Mammary microvascular endothelial cell (primary cell): ENCODE results near the gene TBC1D24. TPM values are rescaled to one million over a fixed set of nuclear protein-coding genes. Genes with fewer than 3 reads are reported as not detected.

Experiments used
- total RNA-seq: library from RNA; depleted of rRNA; stranded (reverse); fragments of >200 nt; gene quantifications from 2 replicates; pipeline ENCODE4 v1.2.3, GENCODE V29; 2015

The TBC1D24 gene
- total RNA-seq: 11.6 and 12.3 TPM in 2 replicates

DNA sequence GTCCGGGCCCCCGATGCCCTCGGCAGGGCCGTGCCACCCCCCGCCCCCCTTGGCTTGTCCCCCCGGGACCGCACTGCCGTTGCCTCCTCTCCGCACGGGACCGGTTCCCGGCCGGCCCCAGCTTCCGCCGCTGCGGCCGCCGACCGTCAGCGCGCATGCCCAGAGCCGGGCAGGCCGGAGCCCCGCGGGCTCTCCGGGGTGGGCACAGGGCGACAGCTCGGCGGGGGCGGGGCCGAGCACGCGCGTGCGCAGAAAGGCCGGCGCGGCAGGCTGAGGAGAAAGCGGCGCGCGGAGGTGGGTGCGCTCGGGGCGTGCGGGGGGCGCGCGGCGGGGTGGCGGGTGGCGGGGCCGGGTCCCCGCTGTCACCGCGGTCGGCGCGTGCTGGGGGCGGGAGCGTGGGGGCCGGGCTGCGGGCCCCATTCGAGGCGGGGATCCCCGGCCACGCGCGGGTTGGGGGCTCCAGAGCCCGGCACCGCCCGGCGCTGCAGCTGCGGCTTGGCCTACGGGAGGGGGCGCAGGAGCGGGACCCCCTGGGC lies at the start of gene TBC1D24:
Gene TBC1D24, plus strand, starts transcription at position 251 of the 536 bp plus-strand sequence. CDS start 21,022 bp downstream, outside the sequence.

DNA sequence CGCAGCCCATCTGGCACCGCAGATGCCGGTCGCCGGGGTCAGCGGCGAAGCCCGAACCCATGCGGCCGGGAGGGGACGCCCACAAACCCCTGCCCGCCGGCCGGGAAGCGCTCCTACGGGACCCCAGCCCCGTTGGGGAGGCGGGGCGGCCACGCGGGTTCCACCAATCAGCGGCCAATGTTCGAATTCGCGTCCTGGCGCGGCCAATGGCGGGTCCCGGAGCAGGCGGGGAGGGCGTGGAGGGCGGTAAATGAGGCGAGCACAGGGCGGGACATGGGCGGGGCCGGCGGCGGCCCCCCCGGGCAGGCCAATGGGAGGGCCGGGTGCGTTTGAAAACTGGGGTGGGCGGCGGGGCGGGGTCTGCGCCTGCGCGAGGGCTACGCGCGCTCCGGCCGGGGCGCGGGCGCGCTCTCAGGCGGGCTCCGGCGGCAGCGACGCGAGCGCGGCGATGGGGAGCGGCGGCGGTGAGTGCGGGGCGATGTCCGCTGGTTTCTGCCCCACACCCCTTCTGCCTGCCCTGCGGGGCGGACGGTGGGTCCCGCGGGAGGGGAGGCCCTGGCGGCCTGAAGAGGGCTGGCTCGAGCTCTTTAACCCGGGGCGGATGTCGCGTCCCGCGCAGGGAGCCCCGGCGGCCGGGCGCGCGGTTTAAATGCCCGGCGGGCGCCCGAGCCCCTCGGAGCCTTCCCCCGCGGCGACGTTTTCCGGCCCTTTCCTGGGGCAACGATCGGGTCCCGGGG lies 45.7 kb upstream of the TBC1D24 start, which contains the start of gene CCNF:
Gene CCNF, plus strand, starts transcription at position 414 of the 737 bp plus-strand sequence. Its CDS starts 35 bp downstream, at position 449.

DNA sequence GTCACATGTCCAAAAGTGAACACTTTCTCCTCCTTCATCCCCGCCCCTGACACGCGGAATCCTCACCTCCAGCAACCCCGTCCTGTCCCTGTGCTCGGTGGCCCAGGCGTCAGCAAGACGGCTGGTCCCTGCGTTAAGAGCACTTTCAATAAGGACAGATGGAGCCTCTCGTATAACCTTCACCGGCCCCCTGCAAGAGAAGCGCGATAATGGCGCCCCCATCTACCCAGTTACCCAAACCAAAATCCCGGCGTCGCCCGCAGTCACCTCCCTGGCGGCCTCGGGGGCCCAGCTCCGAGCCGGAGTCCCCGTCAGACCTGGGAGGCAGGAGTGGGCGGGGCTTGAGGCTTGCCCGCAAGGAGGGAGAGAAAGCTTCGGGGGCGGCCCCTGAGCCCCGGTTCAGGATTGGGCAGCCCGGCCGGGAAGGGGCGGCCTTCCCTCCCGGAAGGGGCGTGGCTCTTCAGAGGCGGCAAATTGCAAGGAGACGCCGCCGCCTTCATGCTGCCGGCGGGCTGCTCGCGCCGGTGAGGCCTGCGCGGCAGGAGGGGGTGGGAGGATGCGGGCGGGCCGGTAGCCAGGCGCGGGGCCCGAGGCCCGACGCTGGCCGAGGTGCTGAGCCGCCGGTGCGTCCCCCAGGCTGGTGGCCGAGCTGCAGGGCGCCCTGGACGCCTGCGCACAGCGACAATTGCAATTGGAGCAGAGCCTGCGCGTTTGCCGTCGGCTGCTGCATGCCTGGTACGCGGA lies 15.1 kb upstream of the TBC1D24 start, which contains the start of gene TEDC2:
Gene TEDC2, plus strand, starts transcription at position 463 of the 744 bp plus-strand sequence. Its CDS starts 36 bp downstream, at position 499.

DNA sequence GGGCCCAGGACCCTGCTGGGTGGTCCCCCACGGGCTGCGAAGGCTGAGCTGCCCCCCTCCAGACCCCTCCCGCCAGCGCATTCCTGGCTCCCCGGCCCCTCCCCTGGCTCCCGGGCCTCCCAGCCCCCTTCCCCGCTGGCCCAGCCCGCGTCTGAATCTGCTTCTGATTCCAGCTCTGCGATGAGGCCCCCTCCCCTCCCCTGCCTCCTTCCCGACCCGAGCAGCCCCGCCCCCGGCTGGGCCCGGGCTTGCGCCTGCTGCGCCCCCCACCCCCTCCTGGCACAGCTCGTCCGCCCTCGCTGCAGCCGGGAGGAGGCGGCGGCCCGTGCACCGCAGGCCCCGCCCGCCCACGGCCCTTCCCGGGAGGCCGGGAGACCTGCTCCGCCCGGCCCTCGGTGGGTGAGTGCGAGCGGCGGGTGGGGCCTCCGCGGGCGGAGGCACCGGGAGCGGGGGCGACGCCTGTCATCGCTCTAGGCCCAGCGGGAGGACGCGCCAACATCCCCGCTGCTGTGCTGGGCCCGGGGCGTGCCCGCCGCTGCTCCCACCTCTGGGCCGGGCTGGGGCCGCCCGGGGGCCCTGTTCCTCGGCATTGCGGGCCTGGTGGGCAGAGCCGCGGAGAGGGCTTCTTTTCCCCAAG lies 3.8 kb upstream of the TBC1D24 start, which contains the start of gene NTN3:
Gene NTN3, plus strand, starts transcription at position 282 of the 637 bp plus-strand sequence. CDS start 405 bp downstream, outside the sequence.

DNA sequence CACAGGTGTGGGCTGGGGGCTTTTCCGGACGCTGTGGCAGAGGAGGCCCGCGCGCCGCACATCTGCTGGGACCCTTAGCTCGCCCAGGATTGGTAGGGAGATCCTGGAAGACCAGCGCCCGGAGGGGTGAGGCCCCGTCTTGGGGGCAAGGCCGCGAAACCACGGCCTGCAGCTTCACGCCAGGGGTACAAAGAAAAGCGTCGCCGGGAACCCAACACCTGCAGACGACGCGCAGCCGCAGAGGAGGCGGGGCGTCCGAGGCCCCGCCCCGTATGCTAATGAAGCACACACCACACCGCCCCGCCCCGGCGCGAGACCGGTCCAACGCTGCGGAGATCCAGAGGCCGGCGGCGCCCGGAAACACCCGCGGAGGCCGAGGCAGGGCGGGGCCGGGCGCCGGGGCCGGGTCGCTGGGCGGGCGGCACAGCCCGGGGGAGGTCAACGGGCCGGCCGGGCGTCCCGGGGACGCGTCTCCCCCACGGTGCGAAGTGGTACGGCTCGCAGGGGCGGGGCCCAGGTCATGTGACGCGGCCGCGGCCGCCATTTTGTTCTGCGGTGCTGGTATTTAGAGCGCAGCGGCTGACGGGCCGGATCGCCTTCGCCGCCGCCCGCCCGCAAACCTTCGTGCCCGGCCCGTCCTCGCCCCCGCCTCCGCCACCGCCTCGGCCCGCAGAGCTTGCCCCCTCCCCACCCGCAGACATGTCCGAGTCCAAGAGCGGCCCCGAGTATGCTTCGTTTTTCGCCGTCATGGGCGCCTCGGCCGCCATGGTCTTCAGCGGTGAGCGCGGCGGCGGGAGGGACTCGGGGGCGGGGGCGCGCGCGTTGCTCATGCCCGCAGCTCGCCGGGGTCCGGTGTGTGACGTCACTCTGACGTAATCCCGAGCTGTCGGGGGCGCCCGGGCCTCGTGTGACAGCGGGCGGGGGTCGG lies 38.7 kb downstream of the TBC1D24 start, which contains the start of gene ATP6V0C:
Gene ATP6V0C, plus strand, starts transcription at position 548 of the 928 bp plus-strand sequence. Its CDS starts 152 bp downstream, at position 700.

DNA sequence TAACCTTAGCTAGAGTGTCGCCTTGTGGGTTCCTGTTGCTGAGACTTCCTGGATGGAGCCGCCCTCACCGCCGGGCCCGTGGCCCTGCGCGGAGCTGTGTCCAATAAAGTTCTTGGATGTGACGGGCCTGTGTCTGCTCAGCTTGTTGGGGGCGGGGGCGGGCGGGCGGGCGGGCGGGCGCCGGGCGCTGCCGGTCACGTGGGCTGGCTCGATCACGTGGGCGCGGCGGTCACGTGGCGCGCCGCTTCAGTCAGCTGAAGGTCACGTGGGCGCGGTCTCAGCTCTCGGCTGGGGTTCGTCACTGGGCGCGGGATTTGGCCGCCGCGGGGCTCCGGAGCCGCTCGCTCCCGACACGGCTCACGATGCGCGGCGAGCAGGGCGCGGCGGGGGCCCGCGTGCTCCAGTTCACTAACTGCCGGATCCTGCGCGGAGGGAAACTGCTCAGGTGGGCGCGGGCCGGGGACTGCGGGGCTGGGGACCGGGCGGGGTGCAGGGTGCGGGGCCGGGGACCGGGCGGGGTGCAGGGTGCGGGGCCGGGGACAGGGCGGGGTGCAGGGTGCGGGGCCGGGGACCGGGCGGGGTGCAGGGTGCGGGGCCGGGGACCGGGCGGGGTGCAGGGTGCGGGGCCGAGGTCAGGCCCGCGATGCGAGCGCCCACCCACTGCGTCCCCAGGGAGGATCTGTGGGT lies 45.3 kb downstream of the TBC1D24 start, which contains the start of gene AMDHD2:
Gene AMDHD2, plus strand, starts transcription at position 275 of the 687 bp plus-strand sequence. Its CDS starts 88 bp downstream, at position 363.

DNA sequence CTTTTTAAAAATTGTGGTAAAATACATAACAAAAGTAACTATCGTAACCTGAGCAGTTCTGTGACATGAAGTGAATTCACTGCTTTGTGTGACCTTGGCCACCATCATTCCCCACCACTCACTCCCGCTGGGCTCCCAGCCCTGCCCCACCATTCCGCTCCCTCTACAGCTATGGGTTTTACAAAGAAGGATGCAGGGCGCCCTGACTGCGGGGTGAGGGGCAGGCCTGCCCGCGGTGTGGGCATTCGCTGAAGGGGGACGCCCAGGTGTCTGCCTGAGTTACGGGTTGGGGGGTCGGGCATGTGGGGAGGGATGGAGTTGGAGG lies 56.4 kb downstream of the TBC1D24 start, which contains the start of gene CEMP1:
Gene CEMP1, minus strand, starts transcription at position 38 of the 325 bp plus-strand sequence. CDS start 335 bp downstream, outside the sequence.

DNA sequence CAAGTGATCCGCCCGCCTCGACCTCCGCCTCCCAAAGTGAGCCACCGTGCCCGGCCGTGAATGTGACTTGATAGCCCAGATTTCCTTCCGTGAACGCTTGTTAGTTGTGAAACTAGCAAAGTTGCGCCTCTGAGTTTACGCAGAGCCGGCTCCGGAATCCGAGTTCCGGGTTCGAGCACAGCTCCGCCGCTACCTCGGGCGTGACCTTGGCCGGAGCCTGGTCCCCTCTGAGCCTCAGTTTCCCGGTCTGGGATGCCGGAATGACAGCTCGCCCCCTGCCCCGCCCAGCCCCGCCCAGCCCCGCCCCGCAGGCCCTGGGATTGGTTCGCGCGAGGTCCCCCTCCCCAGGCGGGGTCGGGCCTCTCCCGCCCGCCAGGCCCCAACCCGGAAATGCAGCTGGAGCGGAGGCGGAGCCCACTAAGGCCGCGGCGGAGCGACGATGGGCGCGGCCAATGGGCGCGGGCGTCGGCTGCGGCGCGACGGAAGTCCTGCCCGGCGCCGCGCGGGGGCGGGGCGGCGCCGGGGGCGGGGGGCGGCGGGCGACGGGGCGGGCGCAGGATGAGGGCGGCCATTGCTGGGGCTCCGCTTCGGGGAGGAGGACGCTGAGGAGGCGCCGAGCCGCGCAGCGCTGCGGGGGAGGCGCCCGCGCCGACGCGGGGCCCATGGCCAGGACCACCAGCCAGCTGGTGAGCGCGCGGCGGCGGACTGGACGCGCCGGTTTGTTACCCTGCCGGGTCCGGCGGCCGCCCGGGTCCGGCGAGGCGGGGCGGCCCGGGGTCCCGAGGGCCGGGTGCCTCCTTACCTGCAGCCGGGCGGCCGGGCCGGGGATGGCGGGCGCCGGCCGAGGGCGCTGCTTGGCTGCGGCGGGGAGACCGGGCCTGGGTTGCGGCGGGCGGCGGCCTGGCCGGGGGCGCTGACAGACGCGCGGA lies 62.8 kb downstream of the TBC1D24 start, which contains the start of gene PDPK1:
Gene PDPK1, plus strand, starts transcription at position 571 of the 929 bp plus-strand sequence. Its CDS starts 92 bp downstream, at position 663.

Other genes starting within 250 kb of the TBC1D24 start
- gene DNASE1L2, start 238.7 kb upstream of the TBC1D24 start, total RNA-seq: not detected in 2 replicates
- 46.1 and 49.1 TPM in 2 replicates for gene ECI1, start 223.5 kb upstream of the TBC1D24 start, total RNA-seq
- 164 and 180 TPM in 2 replicates for gene RNPS1, start 207.0 kb upstream of the TBC1D24 start, total RNA-seq
- 24.0 and 27.6 TPM in 2 replicates for gene ABCA3, start 134.4 kb upstream of the TBC1D24 start, total RNA-seq
- gene CCNF, start 45.7 kb upstream of the TBC1D24 start, total RNA-seq: 38.6 and 41.2 TPM in 2 replicates
- gene TEDC2, start 15.0 kb upstream of the TBC1D24 start, total RNA-seq: 14.5 and 18.1 TPM in 2 replicates
- gene NTN3, start 3.8 kb upstream of the TBC1D24 start, total RNA-seq: 0.15 TPM in 1 of 2 replicates, not detected in the other
- 44.0 and 57.0 TPM in 2 replicates for gene ATP6V0C, start 38.8 kb downstream of the TBC1D24 start, total RNA-seq
- 63.3 and 76.6 TPM in 2 replicates for gene AMDHD2, start 45.2 kb downstream of the TBC1D24 start, total RNA-seq
- gene CEMP1, start 56.3 kb downstream of the TBC1D24 start, total RNA-seq: not detected in 2 replicates
- gene PDPK1, start 62.9 kb downstream of the TBC1D24 start, total RNA-seq: 19.4 and 25.1 TPM in 2 replicates
- gene KCTD5, start 207.4 kb downstream of the TBC1D24 start, total RNA-seq: 31.5 and 53.4 TPM in 2 replicates
- under 0.01 TPM in 1 of 2 replicates, not detected in the other for gene PRSS27, start 245.1 kb downstream of the TBC1D24 start, total RNA-seq